GM23248 (cell line): ENCODE data around the gene CERS5.

ENCODE experiments used
- EZH2 ChIP-seq: fragments of 200-600 bp; sonication (generic); IDR thresholded peaks from 2 replicates; pipeline ENCODE4 v1.6.1; 2018; ENCODE audit warnings: antibody characterized with exemption, mild to moderate bottlenecking; ENCODE audit not compliant: insufficient read depth, poor library complexity, severe bottlenecking
- EZH2phosphoT487 ChIP-seq: fragments of 200-600 bp; sonication (generic); IDR thresholded peaks from 2 replicates; pipeline ENCODE4 v1.6.1; 2018; ENCODE audit warnings: antibody characterized with exemption, moderate library complexity, mild to moderate bottlenecking, low read depth; ENCODE audit not compliant: insufficient read depth

- TF ChIP-seq EZH2: no peak
- TF ChIP-seq EZH2phosphoT487: no peak
These were observed 4.9 kb downstream of the CERS5 start for GRCh38 chr12:50162230-50162629.
